Nucleus accumbens (tissue), 56 donors: Measurements from ENCODE around the gene EFCAB8.

Source experiments
- DNase-seq, 56 donors: peaks; one replicate each; lab custom pipeline; 2025; lab: John Stamatoyannopoulos, UW

Gene EFCAB8

GRCh38 chr20:32980990-32981389, 122.3 kb downstream of the EFCAB8 start:
- peak in 1 of 56 donors; percentile 62 for DNase-seq

- DNase-seq = peak in 35 of 56 donors; percentile 7 to 66 (median 22)
These were observed 124.1 kb downstream of the EFCAB8 start for GRCh38 chr20:32982617-32983458.

GRCh38 chr20:32983459-32984112, 124.9 kb downstream of the EFCAB8 start:
- peak in 2 of 56 donors; percentile 33 to 43 for DNase-seq

GRCh38 chr20:32984196-32984595, 125.5 kb downstream of the EFCAB8 start:
- DNase-seq = peak in 49 of 56 donors; percentile 14 to 88 (median 52)

- no peak for DNase-seq
These were observed 126.1 kb downstream of the EFCAB8 start for GRCh38 chr20:32984631-32985354.

GRCh38 chr20:32985596-32985995, 126.9 kb downstream of the EFCAB8 start:
- no peak for DNase-seq

GRCh38 chr20:32986331-32986966, 127.7 kb downstream of the EFCAB8 start:
- DNase-seq = peak in 19 of 56 donors; percentile 8 to 53 (median 31)

- DNase-seq = no peak
These were observed 128.5 kb downstream of the EFCAB8 start for GRCh38 chr20:32987044-32987825.

GRCh38 chr20:32988008-32988407, 129.3 kb downstream of the EFCAB8 start:
- DNase-seq = no peak

GRCh38 chr20:32989507-32990283, 131.0 kb downstream of the EFCAB8 start:
- no peak for DNase-seq

- DNase-seq = no peak
These were observed 131.7 kb downstream of the EFCAB8 start for GRCh38 chr20:32990426-32990825.

GRCh38 chr20:32991383-32991782, 132.7 kb downstream of the EFCAB8 start:
- DNase-seq = no peak

GRCh38 chr20:32991792-32992641, 133.3 kb downstream of the EFCAB8 start:
- DNase-seq = no peak

GRCh38 chr20:32993496-32994050, 134.8 kb downstream of the EFCAB8 start:
- DNase-seq = no peak

- DNase-seq = no peak
These were observed 137.1 kb downstream of the EFCAB8 start for GRCh38 chr20:32995802-32996201.

- DNase-seq = no peak
These were observed 138.7 kb downstream of the EFCAB8 start for GRCh38 chr20:32997431-32997830.

GRCh38 chr20:32999603-33000250, 141.0 kb downstream of the EFCAB8 start:
- no peak for DNase-seq
